Erythroblast (primary cell): ENCODE results near the gene GYG2.

ENCODE experiments used
- GATA1 ChIP-seq: IDR thresholded peaks from 2 replicates; pipeline ENCODE4 v1.6.1; 2011; ENCODE audit warnings: low read depth, mild to moderate bottlenecking, control low read depth, low read length, moderate library complexity
- POLR2A ChIP-seq: IDR thresholded peaks from 2 replicates; pipeline ENCODE4 v1.6.1; 2011; ENCODE audit warnings: mild to moderate bottlenecking, low read length

DNA sequence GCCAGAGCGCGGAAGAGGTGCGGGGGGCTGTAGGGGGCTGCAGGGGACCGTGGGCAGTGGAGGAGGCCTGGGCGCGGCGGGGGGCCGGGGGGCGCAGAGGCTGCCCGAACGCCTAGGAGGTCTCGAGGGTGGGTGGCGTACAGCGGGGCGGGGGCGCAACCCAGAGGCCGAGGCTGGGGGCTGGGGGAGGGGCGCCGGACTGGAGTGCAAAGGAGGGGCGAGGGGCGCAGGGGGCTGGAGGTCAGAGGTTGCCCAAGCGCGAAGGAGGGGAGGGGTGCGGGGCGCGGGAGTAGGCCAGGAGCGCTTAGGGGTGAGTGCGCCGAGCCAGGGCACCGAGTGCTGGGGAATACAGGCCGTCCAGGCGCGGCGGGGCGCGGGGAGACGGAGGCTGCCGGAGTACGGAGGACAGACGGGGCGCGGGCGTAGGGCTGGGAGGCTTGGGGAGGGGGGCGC lies 255 bp downstream of the GYG2 start:
- no peak for TF ChIP-seq POLR2A
- no peak for TF ChIP-seq GATA1
